GM10248 (cell line): ENCODE data around the gene TMEM170B.

Source experiments
- CTCF ChIA-PET: fragments of 300-600 bp; sonication (Branson Sonifier 250); formaldehyde crosslinking; extraction: SDS; loops from one replicate; lab custom pipeline; 2021; ENCODE audit warnings: antibody characterized with exemption; lab: Yijun Ruan, JAX
- POLR2A ChIA-PET: fragments of 350-650 bp; sonication (Branson Sonifier 250); formaldehyde crosslinking; extraction: SDS; loops from one replicate; lab custom pipeline; 2020; ENCODE audit warnings: antibody characterized with exemption; lab: Yijun Ruan, JAX
- DNase-seq: peaks from one replicate; pipeline ENCODE4 v3.0.0; 2012; ENCODE audit errors: extremely low spot score
- TF ChIP-seq, protein P1 (sequence below): IDR thresholded peaks from 2 replicates; pipeline ENCODE4 v1.5.1; 2012; ENCODE audit warnings: mild to moderate bottlenecking, low read depth; ENCODE audit errors: extremely low read depth, missing control alignments, control extremely low read depth

Gene TMEM170B

DNA sequence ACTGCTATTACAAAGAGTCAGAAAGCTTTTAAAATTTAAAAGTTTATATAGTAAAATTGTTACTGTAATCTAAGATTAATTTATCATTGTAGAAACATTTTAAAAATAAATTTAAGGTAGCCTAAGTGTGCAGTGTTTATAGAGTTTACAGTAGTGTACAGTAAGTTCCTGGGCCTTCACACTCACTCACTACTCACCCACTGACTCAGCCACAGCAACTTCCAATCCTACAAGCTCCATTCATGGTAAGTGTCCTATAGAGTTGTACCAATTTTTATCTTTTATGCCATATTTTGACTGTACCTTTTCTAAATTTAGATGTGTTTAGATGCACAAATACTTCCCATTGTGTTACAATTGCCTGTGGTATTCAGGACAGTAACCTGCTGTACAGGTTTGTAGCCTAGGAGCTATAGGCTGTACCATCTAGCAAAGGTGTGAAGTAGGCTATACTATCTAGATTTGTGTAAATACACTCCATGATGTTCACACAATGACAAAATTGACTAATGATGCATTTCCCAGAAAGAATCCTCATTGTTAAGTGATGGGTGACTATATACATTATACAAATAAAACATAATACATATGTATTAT is 10.2 kb upstream of the TMEM170B start:
- POLR2A ChIA-PET: no interaction called here
- TF ChIP-seq, protein P1, sequence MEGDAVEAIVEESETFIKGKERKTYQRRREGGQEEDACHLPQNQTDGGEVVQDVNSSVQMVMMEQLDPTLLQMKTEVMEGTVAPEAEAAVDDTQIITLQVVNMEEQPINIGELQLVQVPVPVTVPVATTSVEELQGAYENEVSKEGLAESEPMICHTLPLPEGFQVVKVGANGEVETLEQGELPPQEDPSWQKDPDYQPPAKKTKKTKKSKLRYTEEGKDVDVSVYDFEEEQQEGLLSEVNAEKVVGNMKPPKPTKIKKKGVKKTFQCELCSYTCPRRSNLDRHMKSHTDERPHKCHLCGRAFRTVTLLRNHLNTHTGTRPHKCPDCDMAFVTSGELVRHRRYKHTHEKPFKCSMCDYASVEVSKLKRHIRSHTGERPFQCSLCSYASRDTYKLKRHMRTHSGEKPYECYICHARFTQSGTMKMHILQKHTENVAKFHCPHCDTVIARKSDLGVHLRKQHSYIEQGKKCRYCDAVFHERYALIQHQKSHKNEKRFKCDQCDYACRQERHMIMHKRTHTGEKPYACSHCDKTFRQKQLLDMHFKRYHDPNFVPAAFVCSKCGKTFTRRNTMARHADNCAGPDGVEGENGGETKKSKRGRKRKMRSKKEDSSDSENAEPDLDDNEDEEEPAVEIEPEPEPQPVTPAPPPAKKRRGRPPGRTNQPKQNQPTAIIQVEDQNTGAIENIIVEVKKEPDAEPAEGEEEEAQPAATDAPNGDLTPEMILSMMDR: no peak
- CTCF ChIA-PET: interaction anchor here (1.0 to 1.8 kb wide), 5 partner anchors 31 to 384 kb away, joined by 3 to 6 read pairs (median 4); no protein-coding TSS in a partner anchor
- no peak for DNase-seq

- POLR2A ChIA-PET: no interaction called here
- TF ChIP-seq, protein P1: no peak
- CTCF ChIA-PET: interaction anchor here (1.6 kb wide), 1 partner anchor 385 kb away, joined by 3 read pairs; no protein-coding TSS in a partner anchor
- no peak for DNase-seq
Measured at GRCh38 chr6:11528996-11529395, 8.6 kb upstream of the TMEM170B start.

DNA sequence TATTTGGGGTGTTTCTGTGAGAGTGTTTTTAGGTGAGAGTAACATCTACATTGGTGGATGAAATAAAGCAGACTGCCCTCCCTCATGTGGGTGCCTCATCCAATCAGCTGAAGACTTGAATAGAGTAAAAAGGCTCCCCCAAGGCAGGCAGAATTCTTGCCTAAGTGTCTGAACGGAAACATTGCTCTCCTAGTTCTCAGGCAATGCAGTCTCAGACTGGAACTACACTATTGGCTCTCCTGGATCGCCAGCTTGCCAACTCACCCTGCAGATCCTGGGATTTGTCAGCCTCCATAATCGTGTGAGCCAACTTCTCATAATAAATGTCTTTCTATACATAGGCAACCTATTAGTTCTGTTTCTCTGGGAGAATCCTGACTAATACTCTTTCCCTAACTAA is 5.5 kb upstream of the TMEM170B start:
- ChIA-PET CTCF (interaction anchor here (2.9 kb wide), 1 partner anchor 36 kb away, joined by 8 read pairs; no protein-coding TSS in a partner anchor), POLR2A (no interaction called here)
- TF ChIP-seq, protein P1: no peak
- DNase-seq: no peak

DNA sequence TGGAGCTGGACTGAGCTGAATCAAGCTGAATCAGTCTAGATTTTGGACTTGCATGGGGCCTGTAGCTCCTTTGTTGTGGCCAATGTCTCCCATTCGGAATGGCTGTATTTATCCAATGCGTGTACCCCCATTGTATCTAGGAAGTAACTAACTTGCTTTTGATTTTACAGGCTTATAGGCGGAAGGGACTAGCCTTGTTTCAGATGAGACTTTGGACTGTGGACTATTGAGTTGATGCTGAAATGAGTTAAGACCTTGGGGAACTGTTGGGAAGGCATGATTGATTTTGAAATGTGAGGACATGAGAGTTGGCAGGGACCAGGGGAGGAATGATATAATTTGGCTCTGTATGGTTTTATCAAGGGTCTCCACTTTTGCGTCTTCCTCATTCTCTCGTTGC is 3.0 kb upstream of the TMEM170B start:
- ChIA-PET CTCF (no interaction called here), POLR2A (no interaction called here)
- no peak for DNase-seq
- TF ChIP-seq, protein P1: no peak

DNA sequence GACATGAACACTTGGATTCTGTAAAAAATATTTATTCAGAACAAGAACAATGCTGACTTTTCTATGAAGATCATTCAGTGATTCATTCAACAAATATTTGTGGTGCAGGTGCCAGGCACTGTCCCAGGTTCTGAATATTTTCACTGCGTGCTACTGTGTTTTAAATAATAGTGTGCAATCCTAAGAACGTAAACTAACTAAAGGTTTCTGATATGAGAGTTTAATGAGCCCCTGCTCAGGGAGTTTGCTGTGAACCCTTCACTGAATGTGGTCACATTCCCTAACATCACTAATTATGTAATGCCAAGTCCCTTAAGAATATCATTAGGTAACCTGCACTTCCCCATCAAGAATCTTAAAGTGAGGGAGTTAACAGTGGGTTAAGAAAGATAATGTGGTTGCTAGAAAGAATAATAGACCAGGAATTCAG is 1.7 kb upstream of the TMEM170B start:
- POLR2A ChIA-PET: no interaction called here
- TF ChIP-seq, protein P1: no peak

DNA sequence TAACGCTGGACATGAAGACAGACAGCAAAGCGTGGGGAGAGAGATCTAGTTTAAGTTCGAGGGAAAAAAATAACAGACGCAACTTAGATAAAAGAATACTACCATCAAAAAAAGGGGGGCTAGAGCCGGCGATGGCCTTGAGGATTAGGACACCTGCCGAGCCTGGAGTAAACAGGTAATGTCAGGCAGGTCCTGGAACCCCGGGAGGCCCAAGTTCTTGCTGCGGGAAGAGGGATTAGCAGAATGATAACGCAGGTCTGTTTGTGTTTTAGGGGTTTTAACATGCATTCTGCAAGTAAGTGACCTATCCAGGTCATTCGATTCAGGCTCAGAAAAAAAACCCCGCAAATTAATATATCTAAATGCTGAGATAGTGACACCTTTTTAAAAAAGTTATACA is 754 bp upstream of the TMEM170B start:
- no peak for DNase-seq
- ChIA-PET CTCF (no interaction called here), POLR2A (no interaction called here)
- TF ChIP-seq, protein P1: no peak

More for the DNA sequence above, 1.7 kb upstream of the TMEM170B start:
- DNase-seq: no peak
- CTCF ChIA-PET: no interaction called here
